HEK293T (cell line): ENCODE data around the gene NLRP3.

Experiments used
- BHLHE40 ChIP-seq: fragments of 450-650 bp; IDR thresholded peaks from 2 replicates; pipeline ENCODE4 v1.6.1; 2016; ENCODE audit warnings: mild to moderate bottlenecking, moderate library complexity, borderline replicate concordance
- CTBP1 ChIP-seq: fragments of 450-650 bp; IDR thresholded peaks from 2 replicates; pipeline ENCODE4 v1.6.1; 2016; ENCODE audit warnings: borderline replicate concordance
- ELF4 ChIP-seq: fragments of 450-650 bp; IDR thresholded peaks from 2 replicates; pipeline ENCODE4 v1.6.1; 2017; ENCODE audit warnings: antibody characterized with exemption
- FOXK2 ChIP-seq: fragments of 450-650 bp; IDR thresholded peaks from 2 replicates; pipeline ENCODE4 v1.6.1; 2016; ENCODE audit warnings: mild to moderate bottlenecking
- FOXM1 ChIP-seq: fragments of 450-650 bp; IDR thresholded peaks from 2 replicates; pipeline ENCODE4 v1.6.1; 2017; ENCODE audit warnings: mild to moderate bottlenecking, borderline replicate concordance
- HDGF ChIP-seq: fragments of 450-650 bp; IDR thresholded peaks from 2 replicates; pipeline ENCODE4 v1.6.1; 2017; ENCODE audit warnings: antibody characterized with exemption, borderline replicate concordance
- LEF1 ChIP-seq: fragments of 450-650 bp; IDR thresholded peaks from 2 replicates; pipeline ENCODE4 v1.6.1; 2017; ENCODE audit warnings: mild to moderate bottlenecking, borderline replicate concordance
- SP1 ChIP-seq: fragments of 450-650 bp; IDR thresholded peaks from 2 replicates; pipeline ENCODE4 v1.6.1; 2017
- TARDBP ChIP-seq: fragments of 450-650 bp; IDR thresholded peaks from 2 replicates; pipeline ENCODE4 v1.6.1; 2016

DNA sequence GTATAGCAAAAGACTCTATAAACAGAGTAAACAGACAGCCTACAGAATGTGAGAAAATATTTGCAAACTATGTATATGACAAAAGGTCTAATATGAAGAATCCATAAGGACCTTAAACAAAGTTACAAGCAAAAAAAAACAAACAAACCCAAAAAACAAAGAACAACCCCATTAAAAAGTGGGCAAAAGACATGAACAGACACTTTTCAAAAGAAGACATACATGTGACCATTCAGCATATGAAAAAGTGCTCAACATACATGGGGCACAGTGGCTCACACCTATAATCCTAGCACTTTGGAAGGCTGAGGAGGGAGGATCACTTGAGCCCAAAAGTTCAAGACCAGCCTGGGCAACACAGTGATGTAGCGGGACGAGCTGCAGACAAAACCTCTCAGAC, 59.8 kb downstream of the NLRP3 start:
- TF ChIP-seq ELF4 (no peak), SP1 (no peak), BHLHE40 (no peak), LEF1 (no peak), CTBP1 (no peak), FOXM1 (no peak), TARDBP (no peak), FOXK2 (no peak), HDGF (no peak)
